Inflammatory macrophage (primary cell): Measurements from ENCODE around the gene MADD.
"Not testable (repeated sequence)": the region's sequence is repeated elsewhere in the genome, so short reads cannot be mapped to it uniquely, and the experiment has no call there.

Source experiments
- DNase-seq, 2 donors: peaks; one replicate each; pipeline ENCODE4 v3.0.0-alpha.2; 2020 to 2022

The MADD gene

GRCh38 chr11:47326198-47326597 lies 56.3 kb downstream of the MADD start:
- no peak for DNase-seq

DNA sequence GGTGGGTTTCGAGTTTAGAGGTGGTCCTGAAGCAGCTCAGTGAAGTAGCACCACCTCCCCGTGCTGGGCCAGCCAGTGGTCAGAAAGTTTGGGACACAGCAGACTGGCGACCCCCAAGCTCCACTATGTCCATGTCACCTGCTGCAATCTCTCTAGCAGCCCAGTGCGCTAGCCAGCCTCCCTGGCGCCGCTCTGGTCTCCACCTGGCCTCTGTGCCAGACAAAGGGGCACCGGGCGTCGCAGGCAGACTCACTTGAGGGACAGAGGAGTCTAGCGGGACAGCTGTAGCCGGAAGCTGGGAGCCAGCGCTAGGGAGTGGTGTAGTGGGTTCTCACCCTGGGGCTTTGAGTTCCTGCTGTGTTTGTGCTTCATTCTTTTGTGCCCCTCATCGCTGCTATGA lies 57.1 kb downstream of the MADD start:
- no peak for DNase-seq

GRCh38 chr11:47327949-47328348 lies 58.0 kb downstream of the MADD start:
- no peak for DNase-seq

GRCh38 chr11:47328449-47329390 lies 58.8 kb downstream of the MADD start:
- DNase-seq: peak in 1 of 2 donors; percentile 11

GRCh38 chr11:47329431-47329986 lies 59.6 kb downstream of the MADD start:
- no peak for DNase-seq

- no peak for DNase-seq
Measured at GRCh38 chr11:47329987-47330931, 60.3 kb downstream of the MADD start.

DNA sequence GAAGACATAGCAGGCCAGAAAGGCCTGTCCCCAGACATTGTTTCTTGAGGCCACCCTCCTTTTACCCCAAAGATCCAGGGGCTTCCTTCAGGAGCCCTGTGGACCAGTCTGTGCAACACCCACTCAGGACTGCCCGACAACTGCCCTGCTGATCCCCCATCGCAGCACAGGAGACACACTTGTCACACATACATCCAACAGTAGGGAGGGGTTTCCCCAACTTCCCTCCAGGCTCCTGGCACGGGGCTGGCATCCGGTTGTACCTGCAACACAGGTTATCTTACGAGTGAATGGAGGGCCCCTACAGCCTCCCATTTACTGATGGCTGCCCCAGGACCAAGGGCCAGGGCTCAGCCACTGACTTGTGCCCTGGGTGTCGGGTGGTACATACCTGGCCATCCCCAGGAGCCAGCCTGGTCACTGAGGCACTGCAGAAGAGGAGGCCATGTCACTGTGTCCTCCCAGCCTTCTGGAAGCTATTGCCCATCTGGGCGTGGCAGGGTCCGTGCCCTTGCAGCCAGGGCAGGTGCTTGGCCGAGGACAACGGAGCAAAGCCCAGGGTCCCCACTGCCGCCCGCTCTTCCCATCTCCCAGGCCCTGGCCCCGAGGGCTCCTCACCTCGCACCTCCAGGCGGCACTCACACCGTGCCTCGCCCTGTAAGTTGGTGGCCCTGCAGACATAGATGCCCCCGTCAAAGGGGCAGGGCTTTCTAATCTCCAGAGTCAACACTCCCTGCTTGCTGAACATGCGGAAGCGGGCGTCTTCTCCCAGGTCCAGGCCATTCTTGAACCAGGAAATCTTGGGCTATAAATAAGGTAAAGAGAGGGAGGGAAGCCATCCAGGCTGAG lies 61.7 kb downstream of the MADD start:
- no peak for DNase-seq

GRCh38 chr11:47332303-47332711 lies 62.4 kb downstream of the MADD start:
- no peak for DNase-seq

DNA sequence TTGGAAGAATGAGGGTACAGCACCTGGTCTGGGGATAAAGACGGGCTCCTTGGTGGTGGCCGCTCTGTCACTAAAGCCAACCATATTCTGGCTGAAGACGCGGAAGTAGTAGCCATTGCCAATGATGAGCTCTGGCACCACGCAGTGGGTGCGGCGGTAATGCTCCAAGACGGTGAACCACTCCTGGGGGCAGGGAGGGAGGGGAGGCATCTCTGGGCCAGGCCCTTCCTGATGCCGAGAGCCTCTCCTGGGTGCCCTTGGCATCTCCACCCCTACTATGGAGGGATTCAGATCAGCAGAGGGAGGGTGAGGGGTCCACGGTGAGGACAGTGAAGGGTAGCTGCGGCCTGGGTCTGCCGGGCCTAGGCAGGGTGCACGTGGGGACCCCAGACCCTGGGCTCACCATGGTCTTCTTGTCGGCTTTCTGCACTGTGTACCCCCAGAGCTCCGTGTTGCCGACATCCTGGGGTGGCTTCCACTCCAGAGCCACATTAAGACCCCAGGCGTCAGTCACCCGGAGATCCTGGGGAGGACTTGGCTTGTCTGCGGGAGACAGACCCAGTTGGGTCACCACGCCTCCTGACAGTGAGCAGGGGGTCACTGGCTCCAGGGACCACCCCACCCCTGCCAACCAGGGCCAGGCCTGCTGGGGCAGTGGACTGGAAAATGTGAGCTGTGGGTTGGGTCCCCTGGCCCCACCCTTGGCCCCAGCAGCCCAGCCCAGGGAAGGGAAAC lies 63.0 kb downstream of the MADD start:
- no peak for DNase-seq

DNA sequence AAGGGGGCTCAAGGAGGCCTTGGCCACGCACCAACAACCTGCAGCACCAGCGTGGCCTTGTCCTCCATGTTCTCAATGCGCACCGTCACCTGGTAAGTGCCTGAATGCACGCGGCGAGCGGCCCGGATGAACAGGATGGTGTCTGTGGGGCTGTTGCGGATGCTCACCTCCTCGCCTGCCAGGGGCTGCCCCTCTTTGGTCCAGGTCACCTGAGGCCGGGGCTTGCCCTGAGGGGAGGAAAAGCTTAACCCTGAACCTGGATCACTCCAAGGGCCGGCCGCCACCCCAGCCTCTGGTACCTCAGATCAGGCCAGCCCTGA lies 63.6 kb downstream of the MADD start:
- DNase-seq: no peak

DNA sequence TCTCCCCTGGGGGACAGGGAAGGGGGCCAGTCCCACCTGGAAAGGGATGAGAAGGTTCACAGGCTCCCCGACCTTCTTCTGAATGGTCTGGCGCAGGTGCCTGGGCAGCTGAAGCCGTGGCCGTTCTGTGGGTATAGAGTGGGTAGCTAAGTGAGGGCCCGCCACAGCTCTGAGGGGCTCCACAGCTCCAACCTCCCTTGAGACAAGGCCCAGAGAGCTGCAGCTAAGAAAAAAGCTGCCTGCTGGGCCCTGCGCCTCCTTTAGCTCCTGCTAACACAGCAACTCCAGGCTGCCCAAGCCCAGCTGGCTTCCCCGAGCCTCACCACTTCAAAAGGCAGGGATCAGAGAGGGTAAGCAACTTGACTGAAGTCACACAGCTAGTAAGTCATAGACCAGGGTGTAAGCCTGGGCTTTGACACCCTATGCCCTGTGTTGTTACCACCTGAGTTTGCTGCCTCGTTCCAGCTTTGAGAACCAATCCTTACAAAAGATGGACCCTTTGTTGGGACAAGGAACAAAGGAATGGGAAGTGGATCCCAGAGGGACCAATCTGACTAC lies 64.0 kb downstream of the MADD start:
- no peak for DNase-seq

- DNase-seq: not testable (repeated sequence)
Measured at GRCh38 chr11:47334699-47335411, 64.9 kb downstream of the MADD start.

DNA sequence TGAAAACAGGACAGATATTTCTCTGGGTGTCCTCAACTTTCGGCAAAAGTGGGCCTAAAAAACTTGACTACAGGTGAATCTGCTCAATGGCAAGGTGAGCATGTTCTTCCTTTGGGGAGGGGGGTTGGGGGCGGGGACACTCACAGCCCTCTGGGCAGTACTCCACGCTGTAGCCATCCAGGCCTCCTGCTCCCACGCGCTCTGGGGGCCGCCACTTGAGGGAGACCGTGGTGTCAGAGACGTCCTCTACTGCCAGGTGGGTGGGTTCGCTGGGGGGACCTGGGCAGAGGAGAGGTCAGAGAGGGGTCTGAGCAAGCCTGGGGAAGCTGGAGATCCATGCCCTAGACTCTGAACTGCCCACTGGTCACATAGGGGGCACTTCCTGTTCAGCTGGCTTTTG lies 65.8 kb downstream of the MADD start:
- DNase-seq: no peak

DNA sequence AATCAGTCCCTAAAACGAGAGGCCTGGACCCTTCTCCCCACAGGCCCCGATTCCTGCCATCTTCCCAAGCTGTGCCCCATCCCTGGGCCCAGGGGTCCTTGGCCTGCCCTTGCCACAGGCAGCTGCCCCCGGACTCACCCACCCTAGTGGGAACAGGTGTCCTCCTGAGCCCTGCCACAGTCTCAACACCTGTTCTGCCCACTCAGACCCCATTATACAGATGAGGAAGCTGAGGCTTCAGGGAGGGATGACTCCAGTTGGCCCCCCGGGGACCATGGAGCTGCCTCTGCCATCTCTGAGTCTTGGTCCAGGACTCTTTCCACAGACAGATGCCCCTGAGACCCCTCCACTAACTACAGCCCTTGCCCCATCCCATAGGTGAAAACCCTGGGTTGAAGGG lies 66.7 kb downstream of the MADD start:
- DNase-seq: no peak

DNA sequence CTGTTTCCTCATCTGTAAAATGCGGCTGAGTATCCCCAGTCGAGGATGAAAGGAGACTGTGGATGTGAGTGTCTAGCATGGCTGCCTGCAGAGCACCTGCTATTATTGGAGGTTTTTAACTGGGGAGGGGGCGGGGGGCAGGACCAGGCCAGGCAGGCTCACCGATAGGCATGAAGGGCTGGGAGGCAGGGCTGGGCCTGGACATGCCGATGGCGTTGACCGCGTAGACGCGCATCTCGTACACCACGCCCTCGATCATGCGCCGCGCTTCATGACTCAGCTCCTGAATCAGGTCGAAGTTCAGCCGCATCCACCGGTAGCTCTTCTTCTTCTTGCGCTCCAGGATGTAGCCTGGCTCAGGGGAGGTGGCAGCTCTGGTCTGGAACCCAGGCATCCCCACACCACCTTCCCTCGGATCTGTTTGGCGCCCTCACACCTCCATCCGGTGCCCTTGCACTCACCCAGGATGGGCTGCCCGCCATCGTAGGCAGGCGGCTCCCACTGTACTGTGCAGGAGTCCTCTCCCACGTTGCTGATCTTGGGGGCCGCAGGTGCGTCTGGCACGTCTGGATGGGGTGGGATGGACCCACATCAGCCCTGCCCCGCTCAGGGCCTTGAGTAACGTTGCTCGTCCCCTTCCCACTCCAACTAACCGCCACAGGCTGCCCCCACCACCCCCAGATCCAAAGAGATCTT lies 67.4 kb downstream of the MADD start:
- DNase-seq: no peak

DNA sequence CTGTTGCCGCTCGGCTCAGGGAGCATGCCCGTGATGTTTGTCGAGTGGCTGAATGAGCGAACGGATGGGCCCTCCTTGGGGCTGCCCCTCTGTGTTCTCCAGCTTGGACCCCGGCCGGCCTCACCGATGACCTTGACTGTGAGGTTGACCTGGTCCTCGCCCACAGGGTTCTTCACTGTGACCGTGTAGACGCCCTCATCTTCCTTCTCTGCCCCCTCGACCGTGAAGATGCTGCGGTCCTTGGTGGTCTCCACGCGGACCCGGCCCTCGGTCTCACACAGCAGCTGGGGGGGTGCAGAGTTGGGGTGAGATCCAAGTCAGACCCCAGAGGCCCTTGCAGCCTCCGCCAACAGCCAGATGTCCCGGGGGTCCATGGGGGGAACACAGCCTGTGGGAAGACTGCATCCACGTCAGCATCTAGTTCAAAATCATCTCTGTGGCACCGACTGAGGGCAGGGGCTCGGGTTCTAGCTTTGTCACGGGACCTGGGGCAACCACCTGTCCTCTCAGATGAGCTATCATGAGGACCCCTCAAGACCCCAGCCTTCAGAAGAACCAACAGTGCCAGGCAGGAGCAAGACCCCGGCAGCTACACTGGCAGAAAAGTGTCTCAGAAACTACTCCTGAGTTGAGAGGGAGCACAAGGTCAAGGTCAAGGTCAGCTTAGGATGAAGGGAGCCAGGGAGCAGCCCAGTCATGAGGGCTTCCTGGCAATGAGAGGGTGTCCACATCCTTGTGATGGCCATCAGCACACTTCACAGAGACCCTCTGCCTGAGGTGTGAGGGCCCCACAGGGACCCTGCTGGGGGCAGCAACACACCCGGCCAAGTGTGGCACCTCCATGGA lies 68.7 kb downstream of the MADD start:
- no peak for DNase-seq

DNA sequence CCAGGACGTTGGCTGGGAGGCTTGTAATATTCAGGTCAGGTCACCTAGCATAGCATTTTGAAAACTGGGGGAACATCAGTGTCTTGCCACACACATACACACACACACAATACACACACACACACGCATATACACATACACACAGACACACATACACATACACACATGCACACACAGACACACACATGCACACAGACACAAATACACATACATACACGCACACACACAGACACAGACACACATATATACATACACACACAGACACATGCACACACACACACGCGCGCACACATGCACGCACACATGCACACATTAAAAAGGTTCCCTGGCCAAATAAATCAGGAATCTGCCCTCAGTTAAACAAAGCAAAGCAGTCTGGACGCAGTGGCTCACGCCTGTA lies 70.1 kb downstream of the MADD start:
- no peak for DNase-seq

DNA sequence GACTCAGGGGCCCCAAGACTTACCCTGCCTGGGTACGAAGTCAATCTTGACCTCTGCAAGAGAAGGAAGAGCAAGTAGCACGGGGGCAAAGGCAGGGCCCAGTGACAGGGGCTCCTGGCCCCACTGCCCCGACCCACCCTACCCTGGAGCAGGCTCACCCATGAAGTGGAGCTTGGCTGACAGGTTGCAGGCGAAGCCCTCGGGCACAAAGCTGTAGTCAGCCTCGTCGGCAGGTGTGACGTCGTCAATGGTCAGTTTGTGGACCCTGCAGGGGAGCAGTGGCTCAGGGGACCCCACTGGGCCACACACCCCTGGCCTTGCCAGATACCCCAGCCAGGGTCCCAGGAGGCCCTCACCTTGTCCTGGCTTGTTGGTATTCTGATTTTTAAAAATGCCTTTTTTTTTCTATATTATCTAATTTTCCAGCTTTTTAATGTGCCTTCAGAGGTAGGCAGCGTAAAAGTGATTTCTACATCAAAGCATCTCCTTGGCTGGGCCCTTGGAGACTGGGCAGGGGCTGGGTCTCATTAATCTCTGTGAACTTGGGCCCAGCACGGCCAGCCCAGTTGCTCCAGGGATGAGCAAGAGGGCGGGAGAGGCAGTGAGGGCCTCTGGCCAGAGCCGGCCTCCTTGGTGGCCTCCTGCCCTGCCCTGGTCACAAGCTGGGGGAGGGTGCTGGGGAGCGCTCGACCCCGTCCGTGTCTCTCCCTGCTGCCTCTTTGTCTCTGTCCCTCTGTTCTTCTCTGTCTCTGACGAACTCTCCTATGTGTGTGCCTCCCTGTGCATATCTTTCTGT lies 71.2 kb downstream of the MADD start:
- no peak for DNase-seq
